Endothelial cell of umbilical vein (primary cell): ENCODE results near the gene MICB.
"Not testable (repeated sequence)": the region's sequence is repeated elsewhere in the genome, so short reads cannot be mapped to it uniquely, and the experiment has no call there.

ENCODE experiments used
- EZH2 ChIP-seq: IDR thresholded peaks from 2 replicates; pipeline ENCODE4 v1.6.1; 2012; ENCODE audit warnings: borderline replicate concordance, low read depth, mild to moderate bottlenecking, moderate library complexity, low read length, inconsistent platforms; ENCODE audit not compliant: severe bottlenecking
- FOS ChIP-seq: IDR thresholded peaks from 2 replicates; pipeline ENCODE4 v1.6.1; 2011; ENCODE audit warnings: mild to moderate bottlenecking, low read length, moderate library complexity, borderline replicate concordance; ENCODE audit not compliant: insufficient read depth
- JUN ChIP-seq: IDR thresholded peaks from 2 replicates; pipeline ENCODE4 v1.6.1; 2011; ENCODE audit warnings: borderline replicate concordance, low read depth; ENCODE audit not compliant: insufficient read length, insufficient read depth
- MYC ChIP-seq: IDR thresholded peaks from one replicate; pipeline ENCODE4 v1.6.1; 2011; ENCODE audit warnings: mild to moderate bottlenecking, low read depth, low read length
- POLR2A ChIP-seq: IDR thresholded peaks from 2 replicates; pipeline ENCODE4 v1.6.1; 2012; ENCODE audit warnings: low read depth, mild to moderate bottlenecking, control low read depth, low read length
- POLR2AphosphoS5 ChIP-seq: IDR thresholded peaks from 2 replicates; pipeline ENCODE4 v1.6.1; 2012; ENCODE audit warnings: low read depth, mild to moderate bottlenecking, control low read depth, low read length, moderate library complexity; ENCODE audit not compliant: insufficient read depth
- TF ChIP-seq, protein P1 (sequence below), 2 donors: IDR thresholded peaks; 1 replicate in 1 of 2; 2 replicates in 1 of 2; pipeline ENCODE4 v1.5.1; 2011; ENCODE audit warnings: low read length in 2 of 2, mild to moderate bottlenecking in 2 of 2, moderate library complexity in 2 of 2, control low read depth in 1 of 2, inconsistent platforms in 1 of 2, low read depth in 1 of 2; ENCODE audit not compliant: insufficient read depth in 1 of 2; ENCODE audit errors: extremely low read depth in 1 of 2
- TF ChIP-seq, protein P2 (sequence below): IDR thresholded peaks from 2 replicates; pipeline ENCODE4 v1.6.1; 2011; ENCODE audit not compliant: insufficient read depth, insufficient read length

DNA sequence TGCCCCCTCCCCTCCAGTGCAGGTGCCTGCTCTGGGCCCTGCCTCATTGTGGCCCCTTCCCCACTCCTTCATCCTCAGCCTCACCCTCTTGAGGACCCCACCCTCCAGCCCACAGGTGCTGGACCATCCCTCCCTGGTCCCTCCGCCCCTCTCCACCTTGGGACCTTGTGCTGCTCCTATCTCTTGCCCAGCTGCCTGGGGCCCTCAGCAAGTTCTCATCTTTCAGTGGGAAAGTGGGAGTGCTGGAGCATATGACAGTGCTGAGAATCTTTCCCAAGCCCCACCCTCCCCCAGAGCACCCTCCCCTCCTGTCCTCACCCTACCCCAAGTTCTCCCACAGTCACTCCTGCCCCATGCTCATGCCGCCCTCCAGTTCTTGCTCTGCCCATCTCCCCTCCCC lies 1.7 kb downstream of the MICB start:
- not testable (repeated sequence) for TF ChIP-seq POLR2AphosphoS5, JUN, POLR2A, MYC, EZH2, FOS
- TF ChIP-seq, protein P1, sequence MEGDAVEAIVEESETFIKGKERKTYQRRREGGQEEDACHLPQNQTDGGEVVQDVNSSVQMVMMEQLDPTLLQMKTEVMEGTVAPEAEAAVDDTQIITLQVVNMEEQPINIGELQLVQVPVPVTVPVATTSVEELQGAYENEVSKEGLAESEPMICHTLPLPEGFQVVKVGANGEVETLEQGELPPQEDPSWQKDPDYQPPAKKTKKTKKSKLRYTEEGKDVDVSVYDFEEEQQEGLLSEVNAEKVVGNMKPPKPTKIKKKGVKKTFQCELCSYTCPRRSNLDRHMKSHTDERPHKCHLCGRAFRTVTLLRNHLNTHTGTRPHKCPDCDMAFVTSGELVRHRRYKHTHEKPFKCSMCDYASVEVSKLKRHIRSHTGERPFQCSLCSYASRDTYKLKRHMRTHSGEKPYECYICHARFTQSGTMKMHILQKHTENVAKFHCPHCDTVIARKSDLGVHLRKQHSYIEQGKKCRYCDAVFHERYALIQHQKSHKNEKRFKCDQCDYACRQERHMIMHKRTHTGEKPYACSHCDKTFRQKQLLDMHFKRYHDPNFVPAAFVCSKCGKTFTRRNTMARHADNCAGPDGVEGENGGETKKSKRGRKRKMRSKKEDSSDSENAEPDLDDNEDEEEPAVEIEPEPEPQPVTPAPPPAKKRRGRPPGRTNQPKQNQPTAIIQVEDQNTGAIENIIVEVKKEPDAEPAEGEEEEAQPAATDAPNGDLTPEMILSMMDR (IDR thresholded peaks at IDR 0.05; ENCODE audit: extremely low read depth in 1 of 2, insufficient read depth in 1 of 2, low read depth in 1 of 2, low read length in 2 of 2): not testable (repeated sequence)
- TF ChIP-seq, protein P2, sequence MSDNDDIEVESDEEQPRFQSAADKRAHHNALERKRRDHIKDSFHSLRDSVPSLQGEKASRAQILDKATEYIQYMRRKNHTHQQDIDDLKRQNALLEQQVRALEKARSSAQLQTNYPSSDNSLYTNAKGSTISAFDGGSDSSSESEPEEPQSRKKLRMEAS: not testable (repeated sequence)
